Ishikawa (cell line): Measurements from ENCODE around the gene COX17.

Source experiments
- CEBPB ChIP-seq: IDR thresholded peaks from 2 replicates; pipeline ENCODE4 v1.6.1; 2012
- CREB1 ChIP-seq: IDR thresholded peaks from 2 replicates; pipeline ENCODE4 v1.6.1; 2012; ENCODE audit warnings: low read depth
- EGR1 ChIP-seq: IDR thresholded peaks from 2 replicates; pipeline ENCODE4 v1.6.1; 2012
- EP300 ChIP-seq: IDR thresholded peaks from 2 replicates; pipeline ENCODE4 v1.6.1; 2012; ENCODE audit warnings: borderline replicate concordance
- FOXM1 ChIP-seq: IDR thresholded peaks from 2 replicates; pipeline ENCODE4 v1.6.1; 2012; ENCODE audit warnings: low read depth, borderline replicate concordance
- MAX ChIP-seq: IDR thresholded peaks from 2 replicates; pipeline ENCODE4 v1.6.1; 2012
- NFIC ChIP-seq: IDR thresholded peaks from 2 replicates; pipeline ENCODE4 v1.6.1; 2012
- RAD21 ChIP-seq: IDR thresholded peaks from 2 replicates; pipeline ENCODE4 v1.6.1; 2012; ENCODE audit warnings: low read depth
- REST ChIP-seq: IDR thresholded peaks from 2 replicates; pipeline ENCODE4 v1.6.1; 2012; ENCODE audit warnings: low read depth, mild to moderate bottlenecking
- TAF1 ChIP-seq: IDR thresholded peaks from 2 replicates; pipeline ENCODE4 v1.6.1; 2012; ENCODE audit warnings: low read depth, mild to moderate bottlenecking
- TCF12 ChIP-seq: IDR thresholded peaks from 2 replicates; pipeline ENCODE4 v1.6.1; 2012; ENCODE audit warnings: low read depth
- TEAD4 ChIP-seq: IDR thresholded peaks from 2 replicates; pipeline ENCODE4 v1.6.1; 2012
- USF1 ChIP-seq: IDR thresholded peaks from 2 replicates; pipeline ENCODE4 v1.6.1; 2012
- YY1 ChIP-seq: IDR thresholded peaks from 2 replicates; pipeline ENCODE4 v1.6.1; 2012; ENCODE audit warnings: low read depth
- ZBTB7A ChIP-seq: IDR thresholded peaks from 2 replicates; pipeline ENCODE4 v1.6.1; 2012; ENCODE audit warnings: low read depth

Gene COX17

GRCh38 chr3:119662604-119663373 lies 14.4 kb downstream of the COX17 start:
- no peak for TF ChIP-seq MAX
- TF ChIP-seq NFIC, result no peak
- no peak for TF ChIP-seq YY1
- TF ChIP-seq EP300, result no peak
- no peak for TF ChIP-seq CEBPB

- no peak for TF ChIP-seq USF1
- no peak for TF ChIP-seq YY1
- no peak for TF ChIP-seq RAD21
- TF ChIP-seq FOXM1, result no peak
- TF ChIP-seq EGR1, result no peak
- no peak for TF ChIP-seq REST
- TF ChIP-seq MAX, result no peak
- TF ChIP-seq TCF12, result no peak
- TF ChIP-seq TAF1, result no peak
- no peak for TF ChIP-seq EP300
- no peak for TF ChIP-seq CEBPB
- TF ChIP-seq CREB1, result no peak
- no peak for TF ChIP-seq NFIC
- no peak for TF ChIP-seq TEAD4
- TF ChIP-seq ZBTB7A, result no peak
Measured at GRCh38 chr3:119660474-119661440, 16.4 kb downstream of the COX17 start, which contains the start of gene POPDC2. Gene POPDC2, minus strand, starts transcription at chr3:119660589. Its CDS starts 166 bp downstream, at chr3:119660423.

- TF ChIP-seq REST, result no peak
- TF ChIP-seq USF1, result no peak
- no peak for TF ChIP-seq EP300
- TF ChIP-seq TAF1, result no peak
- no peak for TF ChIP-seq CREB1
- no peak for TF ChIP-seq EGR1
- TF ChIP-seq CEBPB, result no peak
- no peak for TF ChIP-seq ZBTB7A
Measured at GRCh38 chr3:119659606-119660291, 17.5 kb downstream of the COX17 start.

- TF ChIP-seq REST (no peak), EGR1 (no peak), USF1 (no peak), YY1 (no peak), EP300 (no peak), TEAD4 (no peak), TAF1 (no peak), FOXM1 (no peak), ZBTB7A (no peak)
Measured at GRCh38 chr3:119658994-119659393, 18.2 kb downstream of the COX17 start.
